ENCODE results near the gene MAP3K19.
"Not testable (repeated sequence)": the region's sequence is repeated elsewhere in the genome, so short reads cannot be mapped to it uniquely, and the experiment has no call there.

MAP3K19 gene

DNA sequence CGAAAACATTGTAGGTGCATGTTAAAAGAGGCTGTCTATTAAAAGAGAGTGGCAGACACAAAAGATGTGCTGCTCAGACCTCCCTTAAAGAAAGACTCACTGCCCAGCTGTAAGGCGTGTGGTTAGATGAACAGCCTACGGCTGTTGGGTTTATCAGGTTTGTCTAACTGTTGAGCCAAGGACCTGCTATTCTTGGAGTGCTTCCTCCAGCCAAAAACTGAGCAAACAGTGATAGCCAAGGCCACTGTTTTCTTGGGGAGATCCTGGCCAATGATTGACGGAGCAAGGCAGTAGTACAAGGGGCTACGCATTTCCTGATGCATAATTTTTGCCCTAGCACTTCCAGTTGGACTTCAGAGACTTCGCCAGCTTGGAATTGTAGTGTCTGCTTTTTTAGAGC, 3.4 kb upstream of the MAP3K19 start:
- no peak for DNase-seq (ENCODE audit: low spot score)

DNA sequence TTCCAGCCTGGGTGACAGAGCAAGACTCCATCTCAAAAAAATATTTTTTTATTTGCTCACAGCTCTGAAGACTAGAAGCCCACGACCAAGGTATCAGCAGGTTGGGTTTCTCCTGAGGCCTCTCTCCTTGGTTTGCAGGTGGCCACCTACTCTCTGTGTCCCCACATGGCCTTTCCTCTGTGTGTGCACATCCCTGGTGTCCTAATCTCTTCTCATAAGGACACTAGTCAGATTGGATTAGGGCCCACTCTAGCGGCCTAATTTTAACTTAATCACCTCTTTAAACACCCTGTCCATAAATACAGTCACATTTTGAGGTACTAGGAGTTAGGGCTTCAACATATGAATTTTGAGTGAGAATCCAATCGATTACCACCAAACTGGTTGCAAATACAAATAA, 2.9 kb upstream of the MAP3K19 start:
- no peak for DNase-seq (ENCODE audit: low spot score)

DNA sequence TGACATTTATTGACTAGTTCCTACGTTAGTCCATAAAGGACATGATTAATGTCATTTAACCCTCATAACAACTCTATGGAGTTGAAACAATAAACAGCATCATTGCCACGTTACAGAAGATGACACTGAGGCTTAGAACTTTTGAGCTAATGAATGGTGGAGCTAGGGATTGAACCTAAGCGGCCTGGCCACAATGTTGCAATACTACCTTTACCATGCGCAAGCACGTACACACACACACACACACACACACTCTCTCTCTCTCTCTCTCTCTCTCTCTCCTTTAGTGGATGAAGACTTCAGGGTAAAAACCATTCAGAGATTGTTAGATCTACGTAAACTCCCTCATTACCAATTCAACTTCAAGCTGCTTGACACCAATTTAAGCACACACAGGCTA, 875 bp upstream of the MAP3K19 start:
- DNase-seq (ENCODE audit: low spot score), result no peak

DNA sequence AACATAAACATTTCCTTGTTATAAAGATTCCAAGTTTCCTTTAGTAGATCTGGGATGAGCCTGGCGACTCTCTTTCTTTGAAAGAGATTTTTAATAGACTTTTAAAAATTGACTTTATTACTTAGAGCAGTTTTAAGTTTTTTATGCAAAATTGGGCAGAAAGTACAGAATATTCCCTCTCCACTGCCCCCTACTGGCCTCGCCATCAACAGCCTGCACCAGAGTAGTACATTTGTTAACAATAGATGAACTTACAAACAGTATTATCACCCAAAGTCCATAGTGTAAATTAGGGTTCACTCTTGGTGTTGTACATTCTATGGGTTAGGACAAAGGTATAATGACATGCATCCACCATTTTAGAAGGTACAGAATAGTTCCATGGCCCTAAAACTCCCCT, 3.9 kb downstream of the MAP3K19 start:
- DNase-seq (ENCODE audit: low spot score), result no peak

DNA sequence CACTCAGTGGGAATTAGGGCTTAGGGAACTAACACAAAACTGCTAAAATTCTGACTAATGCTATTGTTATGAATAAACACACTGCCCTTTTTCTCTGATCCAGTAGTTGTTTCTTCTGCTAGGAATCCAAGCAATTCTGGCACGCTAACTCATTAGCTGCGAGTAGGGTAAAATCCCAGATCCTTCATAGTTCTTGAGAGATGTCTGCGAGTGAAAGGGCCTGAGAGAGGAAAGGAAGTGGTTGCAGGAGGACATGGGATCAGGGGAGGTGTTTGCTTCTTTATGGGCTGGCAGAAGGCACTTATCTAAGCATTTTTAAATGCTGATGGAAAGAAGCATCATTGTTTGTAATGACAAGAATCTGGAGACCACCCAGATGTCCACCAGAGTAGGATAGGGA, 9.4 kb downstream of the MAP3K19 start:
- no peak for DNase-seq (ENCODE audit: low spot score)

DNA sequence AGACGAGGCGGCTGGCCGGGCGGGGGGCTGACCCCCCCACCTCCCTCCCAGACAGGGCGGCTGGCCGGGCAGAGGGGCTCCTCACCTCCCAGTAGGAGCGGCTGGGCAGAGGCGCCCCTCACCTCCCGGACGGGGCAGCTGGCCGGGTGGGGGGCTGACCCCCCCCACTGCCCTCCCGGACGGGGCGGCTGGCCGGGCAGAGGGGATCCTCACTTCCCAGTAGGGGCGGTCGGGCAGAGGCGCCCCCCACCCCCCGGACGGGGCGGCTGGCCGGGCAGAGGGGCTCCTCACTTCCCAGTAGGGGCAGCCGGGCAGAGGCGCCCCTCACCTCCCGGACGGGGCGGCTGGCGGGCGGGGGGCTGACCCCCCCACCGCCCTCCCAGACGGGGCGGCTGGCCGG, 14.0 kb downstream of the MAP3K19 start:
- DNase-seq (ENCODE audit: low spot score), result not testable (repeated sequence)

DNA sequence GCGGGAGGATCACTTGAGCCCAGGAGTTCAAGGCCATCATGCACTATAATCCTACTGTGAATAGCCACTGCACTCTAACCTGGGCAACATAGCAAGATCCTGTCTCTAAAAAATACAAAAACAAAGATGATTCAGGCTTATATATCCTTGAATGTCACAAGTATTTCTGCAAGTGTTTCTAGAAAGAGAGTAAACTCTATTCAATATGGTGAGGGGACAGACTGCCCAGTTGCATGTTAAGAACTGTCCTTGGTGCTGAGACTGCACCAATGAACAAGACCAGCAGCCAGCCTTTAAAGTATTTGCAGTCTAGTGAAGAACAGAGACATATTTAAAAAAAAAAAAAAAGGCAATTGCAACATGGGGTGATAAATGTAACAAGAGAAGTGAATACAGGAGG, 16.4 kb downstream of the MAP3K19 start:
- peak; percentile 35 for DNase-seq (ENCODE audit: low spot score)

DNA sequence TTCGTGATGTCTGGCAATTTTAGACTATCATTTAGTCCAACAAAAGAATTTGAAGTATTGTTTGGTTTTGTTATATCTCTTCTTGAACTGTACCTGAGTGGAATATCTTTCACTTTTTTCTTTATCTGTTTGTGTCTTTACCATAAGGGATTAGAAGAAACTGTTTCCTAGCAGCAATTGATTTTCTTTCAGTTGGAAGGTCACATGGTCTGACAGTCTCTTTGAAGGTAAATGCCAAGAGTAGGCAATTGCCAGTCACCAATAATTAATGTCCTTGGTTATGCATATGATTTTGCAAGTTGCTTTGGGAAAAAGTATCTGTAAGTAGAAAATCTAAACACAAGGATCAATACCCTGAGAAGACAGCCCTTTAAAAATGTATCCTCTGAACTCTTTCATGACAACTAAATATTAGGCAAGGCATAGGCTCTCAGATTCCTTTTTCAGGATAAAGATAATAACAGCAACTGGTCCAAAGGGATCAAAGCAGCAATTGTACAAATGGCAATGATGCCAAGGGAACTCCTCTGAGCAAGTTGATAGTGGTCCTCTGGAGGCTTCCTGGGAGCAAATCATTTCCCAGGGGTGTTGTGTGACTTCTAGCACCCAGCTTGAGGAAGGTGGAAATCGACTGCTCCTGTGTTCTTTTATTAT, 17.6 kb downstream of the MAP3K19 start:
- no peak for DNase-seq (ENCODE audit: low spot score)

DNA sequence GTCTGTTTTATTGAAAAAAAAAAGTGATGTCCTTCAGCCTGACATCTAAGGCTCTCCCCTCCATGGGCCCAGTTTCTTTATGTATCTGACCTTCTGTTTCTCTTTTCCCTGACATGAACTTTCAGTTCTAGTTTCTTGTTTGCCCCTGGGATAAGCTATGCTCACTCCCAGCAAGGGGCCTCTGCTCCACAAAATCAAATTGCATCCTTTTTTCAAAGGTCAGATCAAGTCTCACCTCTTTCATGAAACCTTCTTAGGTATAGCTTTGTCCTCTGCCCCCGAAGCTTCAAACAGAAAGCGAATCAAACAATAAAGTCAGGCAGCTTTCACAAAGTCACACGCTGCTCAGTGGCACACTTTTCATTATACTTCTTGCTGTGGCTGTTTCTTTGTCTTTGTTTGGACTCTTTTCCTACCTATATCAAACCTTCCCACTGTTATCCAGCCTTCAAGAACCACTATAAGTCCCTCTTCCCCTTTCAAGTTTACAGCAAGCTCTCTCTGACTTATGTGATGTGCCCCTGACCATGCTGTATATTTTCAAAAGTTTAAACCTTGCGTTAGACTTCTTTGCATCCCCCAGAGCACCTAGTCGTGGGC, 23.3 kb downstream of the MAP3K19 start:
- no peak for DNase-seq (ENCODE audit: low spot score)

DNA sequence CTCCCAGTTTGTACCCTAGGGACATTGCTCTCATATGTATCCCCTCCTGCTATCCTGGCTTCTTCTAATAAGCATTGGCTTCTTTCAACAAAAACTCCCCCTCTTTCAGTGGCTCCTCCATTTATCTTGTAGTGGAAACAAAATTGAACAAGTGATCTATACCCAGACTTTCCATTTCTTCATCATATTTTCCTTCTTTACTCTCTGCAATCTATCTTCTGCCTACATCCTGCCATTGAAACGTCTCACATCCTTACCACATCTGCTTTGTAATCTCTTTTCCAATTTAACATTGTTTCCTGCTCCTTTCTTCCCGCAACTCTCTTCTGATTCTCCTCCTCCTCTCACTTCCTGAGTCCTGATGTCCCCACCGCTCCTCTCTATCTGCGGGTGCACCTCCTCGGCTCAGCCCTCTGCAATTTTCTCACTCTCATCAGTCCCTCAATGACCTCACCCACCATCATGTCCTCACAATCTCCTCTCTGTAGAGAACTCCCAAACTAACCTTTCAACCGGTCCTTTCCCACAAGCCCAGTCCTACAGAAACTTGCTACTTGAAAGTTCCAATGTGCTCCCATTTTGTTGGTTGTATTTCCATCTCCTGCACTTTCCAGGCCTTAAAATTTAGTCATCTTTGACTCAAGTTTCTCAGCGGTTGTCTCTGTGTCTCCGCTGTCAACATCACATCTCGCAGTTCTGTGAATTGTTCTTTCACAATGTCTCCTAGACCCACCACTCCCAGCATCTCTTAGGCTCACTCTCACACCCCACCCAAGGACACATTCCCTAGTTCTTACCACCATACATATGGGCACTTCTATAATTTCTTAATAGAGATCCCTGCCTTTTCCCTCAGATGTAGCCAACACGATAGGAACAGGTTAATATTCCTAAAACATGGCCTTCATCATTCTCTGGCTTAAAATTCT, 24.0 kb downstream of the MAP3K19 start:
- DNase-seq (ENCODE audit: low spot score), result no peak

DNA sequence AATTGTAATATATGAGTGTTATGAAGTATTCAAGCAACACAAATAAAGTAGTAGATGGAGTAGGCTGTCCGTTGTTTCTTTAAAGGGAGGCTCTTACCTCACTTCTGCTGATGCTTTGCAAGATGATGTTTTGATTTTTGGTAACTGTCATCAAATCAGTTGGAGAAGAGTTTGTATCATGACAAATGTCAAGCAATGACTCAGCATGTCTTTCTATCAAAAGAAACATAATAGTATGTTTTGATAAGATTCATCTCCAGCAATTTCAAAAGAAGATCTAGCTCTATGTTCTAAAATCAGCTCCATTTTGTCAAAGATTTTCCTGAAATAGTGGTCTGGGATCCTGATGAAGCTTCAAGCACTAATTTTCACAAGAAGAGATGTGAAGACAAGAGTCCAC, 25.6 kb downstream of the MAP3K19 start:
- no peak for DNase-seq (ENCODE audit: low spot score)

DNA sequence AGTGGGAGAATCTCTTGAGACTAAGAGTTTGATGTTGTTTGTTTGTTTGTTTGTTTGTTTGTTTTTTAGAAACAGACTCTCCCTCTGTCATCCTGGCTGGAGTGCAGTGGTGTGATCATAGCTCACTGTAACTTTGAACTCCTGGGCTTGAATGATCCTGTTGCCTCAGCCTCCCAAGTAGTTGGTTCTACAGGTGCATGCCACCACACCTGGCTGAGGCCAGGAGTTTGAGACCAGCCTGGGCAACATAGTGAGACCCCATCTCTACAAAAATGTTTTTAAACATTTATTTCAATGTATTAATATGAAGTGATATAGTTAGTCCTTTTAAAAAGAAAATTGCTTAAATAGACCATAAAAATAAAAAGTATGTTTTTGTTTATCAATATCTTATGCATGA, 35.6 kb downstream of the MAP3K19 start:
- DNase-seq (ENCODE audit: low spot score), result no peak

DNA sequence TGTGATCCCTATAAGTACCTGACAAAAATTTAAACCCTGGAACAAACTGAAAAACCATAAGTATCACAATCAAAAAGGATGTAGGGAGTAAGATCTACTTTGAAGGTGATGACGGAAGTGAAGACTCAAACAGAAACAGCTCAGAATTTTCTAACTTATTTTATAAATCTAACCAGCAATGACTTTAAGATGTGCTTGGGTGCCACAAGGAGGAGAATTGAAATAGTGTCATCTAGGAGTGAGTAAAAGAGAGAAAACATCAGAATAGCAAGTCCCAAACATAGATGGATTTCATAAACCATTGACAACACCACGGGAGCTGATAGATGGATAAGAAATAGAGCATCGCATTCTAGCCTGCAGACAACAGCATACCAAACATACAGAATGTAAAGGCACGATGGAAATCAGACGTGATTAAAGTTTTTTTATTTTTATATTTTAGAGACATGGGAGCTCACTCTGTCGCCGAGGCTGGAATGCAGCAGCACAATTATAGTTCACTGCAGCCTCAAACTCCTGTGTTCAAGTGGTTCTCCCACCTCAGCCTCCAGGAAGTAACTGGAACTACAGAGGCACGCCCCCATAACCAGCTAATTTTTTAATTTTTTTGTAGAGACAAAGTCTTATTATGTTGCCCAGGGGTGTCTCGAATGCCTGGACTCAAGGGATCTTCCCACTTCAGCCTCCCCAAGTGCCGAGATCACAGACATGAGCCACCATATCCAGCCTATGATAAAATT, 36.9 kb downstream of the MAP3K19 start:
- DNase-seq (ENCODE audit: low spot score), result no peak

DNA sequence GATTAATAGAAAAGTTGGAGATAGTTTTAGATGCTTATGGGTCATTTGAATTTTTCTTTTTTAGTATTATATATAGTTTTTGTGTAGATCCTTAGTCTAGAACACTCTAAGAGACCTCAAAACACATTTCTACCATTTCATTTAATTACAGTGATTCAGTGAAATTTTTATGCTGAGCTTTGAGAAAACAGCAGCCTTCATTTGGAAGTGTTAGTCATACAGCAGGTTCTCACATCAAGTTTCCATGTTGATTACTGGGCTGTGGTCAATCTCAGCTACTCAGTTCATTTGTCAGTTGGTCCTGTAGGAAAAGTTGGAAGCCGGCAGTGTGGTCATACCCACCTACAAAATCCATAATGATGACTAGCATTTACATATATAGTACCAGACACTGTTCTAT, 37.9 kb downstream of the MAP3K19 start:
- no peak for DNase-seq (ENCODE audit: low spot score)

DNA sequence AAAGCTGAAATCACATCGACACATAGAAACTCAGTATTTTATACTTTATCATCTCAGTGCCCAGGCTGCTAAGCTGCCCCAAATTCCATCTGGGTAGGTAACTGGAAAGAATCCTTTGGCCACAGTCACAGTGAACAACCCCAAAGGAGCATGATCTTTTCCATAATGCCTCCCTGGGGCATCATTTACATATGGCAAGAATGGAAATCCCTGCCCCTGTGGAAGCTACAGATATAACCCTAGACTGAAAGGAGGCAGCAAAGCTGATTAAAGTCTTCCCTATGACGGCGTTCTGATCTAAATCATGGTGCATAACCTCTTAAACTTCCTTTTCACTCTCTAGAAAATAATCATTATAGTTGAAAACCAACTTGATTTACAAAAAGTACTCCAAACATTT, 41.5 kb downstream of the MAP3K19 start:
- DNase-seq (ENCODE audit: low spot score), result no peak

DNA sequence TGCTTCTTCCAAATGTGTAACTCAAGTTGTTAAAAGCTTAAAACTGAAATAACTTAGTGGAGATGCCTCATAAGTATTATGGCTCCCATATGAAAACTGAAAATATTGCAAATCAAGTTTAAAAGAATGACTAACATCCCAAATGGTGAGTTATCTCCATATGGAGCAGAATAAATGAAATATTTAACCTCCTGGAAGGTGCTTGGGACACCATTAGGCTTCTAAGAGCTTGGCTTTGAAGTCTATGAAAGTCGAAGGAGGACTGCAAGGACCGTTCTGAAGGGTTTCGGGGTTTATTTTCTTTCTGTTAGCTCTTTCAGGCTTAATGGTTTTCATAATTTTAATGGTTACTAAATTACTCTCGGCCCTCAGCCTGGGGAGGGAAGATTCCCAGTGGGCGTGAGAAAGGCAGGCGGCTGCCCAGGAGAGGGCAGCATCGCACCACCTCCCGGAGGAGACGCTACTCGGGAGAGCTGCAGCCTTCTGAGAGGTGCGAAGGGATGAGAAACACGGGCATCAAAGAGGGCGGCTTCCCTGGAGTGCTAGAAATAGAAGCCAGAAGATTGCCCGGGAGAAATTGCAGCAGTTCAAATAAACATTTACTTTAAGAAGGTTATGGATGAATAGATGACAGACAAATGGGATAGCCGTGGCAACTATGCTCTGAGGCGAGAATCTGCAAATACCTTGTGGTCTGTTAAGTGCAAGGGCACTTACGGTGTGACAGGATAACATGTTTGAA, 43.1 kb downstream of the MAP3K19 start:
- peak; percentile 74 for DNase-seq (ENCODE audit: low spot score)

DNA sequence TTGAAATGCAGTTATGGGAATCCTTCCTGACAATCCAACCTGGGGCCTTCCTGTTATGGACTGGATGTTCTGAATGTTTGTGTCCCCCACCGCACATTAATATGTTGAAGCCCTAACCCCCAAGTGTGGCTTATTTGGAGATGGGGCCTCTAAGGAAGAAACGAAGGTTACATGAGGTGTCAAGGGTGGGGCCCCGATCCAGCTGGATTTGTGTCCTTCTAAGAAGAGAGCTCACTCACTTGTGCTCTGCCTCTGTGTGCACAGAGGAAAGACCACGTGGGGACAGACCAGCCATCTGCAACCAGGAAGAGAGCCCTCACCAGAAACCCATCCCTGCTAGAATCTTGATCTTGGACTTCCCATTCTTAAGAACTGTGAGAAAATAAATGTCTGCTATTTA, 44.4 kb downstream of the MAP3K19 start:
- no peak for DNase-seq (ENCODE audit: low spot score)

DNA sequence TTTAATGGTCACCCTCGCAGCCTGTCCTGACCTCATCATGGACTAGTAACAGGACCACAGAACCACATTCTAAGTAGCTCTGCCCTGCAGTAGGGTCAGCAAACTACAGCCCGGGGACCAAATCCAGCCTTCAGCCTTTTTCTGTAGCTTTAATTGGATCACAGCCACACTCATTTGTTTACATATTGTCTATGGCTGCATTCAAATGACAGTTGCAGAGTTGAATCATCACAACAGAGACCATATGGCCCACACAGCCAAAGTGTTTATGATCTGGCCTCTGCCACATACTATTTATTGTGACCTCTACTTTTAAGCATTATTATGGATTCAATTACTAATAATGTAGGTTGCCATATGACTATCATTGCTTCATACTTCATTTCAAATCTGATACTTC, 47.7 kb downstream of the MAP3K19 start:
- no peak for DNase-seq (ENCODE audit: low spot score)

DNA sequence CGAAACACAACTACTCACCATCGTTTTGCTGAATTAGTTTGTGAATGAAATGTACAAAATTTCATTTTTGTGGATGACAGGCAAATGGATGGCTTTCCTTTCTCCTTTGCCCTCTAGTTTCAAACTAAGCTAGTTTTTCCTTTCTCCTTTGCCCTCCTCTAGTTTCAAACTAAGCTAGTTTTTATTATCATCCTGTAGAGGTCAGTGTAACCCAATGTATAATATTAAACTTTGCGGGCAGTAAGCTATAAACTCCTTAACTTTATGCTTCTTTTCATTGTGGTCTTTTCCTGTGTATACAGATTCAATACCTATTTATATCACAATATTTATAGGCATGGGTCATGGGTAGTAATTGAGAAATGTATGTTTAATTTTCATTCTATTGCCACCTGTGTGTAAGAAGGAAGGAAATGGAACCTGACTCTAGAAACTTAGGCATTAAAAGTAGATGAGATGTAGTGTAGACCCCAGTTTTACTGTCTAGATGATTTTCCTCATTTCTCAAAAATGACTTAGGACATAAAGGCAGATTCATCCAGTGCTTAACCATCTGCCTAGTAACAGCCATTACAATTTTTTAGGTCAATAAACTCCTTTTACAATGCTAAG, 58.1 kb downstream of the MAP3K19 start:
- DNase-seq (ENCODE audit: low spot score), result no peak

DNA sequence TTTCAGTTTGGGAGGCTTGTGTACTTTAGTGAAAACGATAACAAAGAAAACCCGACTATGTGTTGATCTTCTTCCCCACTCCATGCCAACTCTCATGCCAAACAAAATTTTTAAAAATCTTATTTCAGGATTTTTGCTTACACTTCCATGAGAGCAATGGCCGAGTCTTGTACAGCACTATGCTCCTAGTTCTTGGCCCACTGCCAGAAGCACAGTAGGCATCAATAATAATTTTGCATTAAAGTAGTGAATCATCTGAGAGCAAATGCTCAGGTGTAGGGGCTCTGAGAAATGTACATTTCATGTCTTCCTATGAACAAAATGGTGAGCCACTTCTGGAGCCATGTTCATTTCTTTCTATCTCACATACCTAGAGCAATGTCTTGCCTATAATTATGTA, 62.2 kb downstream of the MAP3K19 start:
- no peak for DNase-seq (ENCODE audit: low spot score)

DNA sequence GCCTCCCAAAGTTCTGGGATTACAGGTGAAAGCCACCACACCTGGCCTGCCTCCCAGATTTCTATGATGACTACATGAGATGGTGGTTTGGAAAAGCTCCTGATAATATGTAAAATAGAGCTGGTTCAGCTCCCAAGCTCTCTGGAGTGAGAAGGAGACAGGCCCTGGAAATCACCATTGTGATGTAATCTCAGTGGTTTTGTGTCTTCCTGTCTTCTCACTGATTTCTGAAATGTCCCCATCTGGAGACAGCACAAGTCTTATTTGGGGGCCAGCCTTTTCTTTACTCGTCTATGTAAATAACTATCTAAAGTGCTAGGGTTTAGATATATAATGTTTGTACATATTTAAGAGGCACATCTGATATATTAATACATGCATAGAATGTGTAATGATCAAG, 64.6 kb downstream of the MAP3K19 start:
- no peak for DNase-seq (ENCODE audit: low spot score)

Measured in HuH-7 (cell line).